ENCODE results near the gene TMEM39B. TPM values are rescaled to one million over a fixed set of nuclear protein-coding genes. Genes with fewer than 3 reads are reported as not detected.
"Not testable (repeated sequence)": the region's sequence is repeated elsewhere in the genome, so short reads cannot be mapped to it uniquely, and the experiment has no call there.

TMEM39B gene
- polyA plus RNA-seq, 3 donors = 3.3 to 30.6 (median 3.4) TPM

GRCh38 chr1:32128964-32129363, 56.2 kb downstream of the TMEM39B start:
- intact Hi-C loops (cut with micrococcal nuclease) = no loop called here
- Histone ChIP-seq H3K9me3 (replicated peaks in 1 of 2; ENCODE audit: control insufficient read depth in 1 of 2, insufficient read depth in 1 of 2, low read length in 2 of 2) (no peaks in the 10 kb centered on the region), H4K20me1 (ENCODE audit: insufficient read depth, low read length) (peaks cover 79% of the 10 kb centered on the region), H2AFZ (ENCODE audit: insufficient read depth, low read depth, low read length, poor library complexity, severe bottlenecking) (no peak overlapping the region), H3K4me2 (replicated peaks; ENCODE audit: extremely low read depth, low read length, poor library complexity, severe bottlenecking) (no peak overlapping the region), H3K79me2 (ENCODE audit: insufficient read depth, low read length) (peaks cover 90% of the 10 kb centered on the region), H3K9ac (ENCODE audit: insufficient read depth, low read length, poor library complexity, severe bottlenecking) (no peak overlapping the region), H3K36me3 (replicated peaks in 1 of 2; ENCODE audit: control insufficient read depth in 1 of 2, insufficient read depth in 2 of 2, low read length in 2 of 2) (peaks cover 6 to 17% of the 10 kb centered on the region in 2 donors), H3K27me3 (ENCODE audit: control insufficient read depth in 2 of 2, insufficient read depth in 2 of 2, low read length in 2 of 2) (no peaks in the 10 kb centered on the region), H3K4me1 (ENCODE audit: control insufficient read depth in 1 of 2, insufficient read depth in 2 of 2, low read length in 2 of 2) (peaks cover 23% of the 10 kb centered on the region in 2 donors), H3K4me3 (replicated peaks in 1 of 3; ENCODE audit: low read depth in 2 of 3, low read length in 3 of 3) (no peak overlapping the region), H3K27ac (ENCODE audit: low read depth in 1 of 2, low read length in 2 of 2) (peak overlapping the region in 1 of 2 donors; percentile 42)
- Mint-ChIP-seq H3K4me3 (no peak overlapping the region), H3K9me3 (peaks cover 0 to 1% (median 0%) of the 10 kb centered on the region in 7 donors), H3K4me1 (peaks cover 31% of the 10 kb centered on the region), H3K27me3 (ENCODE audit: low read depth in 3 of 3) (peaks cover 0 to 1% (median 0%) of the 10 kb centered on the region in 3 donors), H3K27ac (peak overlapping the region in 2 of 7 donors; percentile 26 to 80), H3K36me3 (peaks cover 15 to 36% of the 10 kb centered on the region in 2 donors)
- no peak for TF ChIP-seq CTCF (IDR thresholded peaks at IDR 0.05)
- WGBS (ENCODE audit: insufficient coverage) = no CpG with 5 or more reads among the region's 1 CpG
- no peak for DNase-seq

- Mint-ChIP-seq H3K36me3 (peaks cover 19 to 59% of the 10 kb centered on the region in 2 donors), H3K4me1 (peaks cover 10% of the 10 kb centered on the region)
- peaks cover 91% of the 10 kb centered on the region for H3K79me2 ChIP-seq (ENCODE audit: insufficient read depth, low read length)
- intact Hi-C loops (cut with micrococcal nuclease); H3K27me3 Mint-ChIP-seq (ENCODE audit: low read depth in 3 of 3); H3K27me3 ChIP-seq (ENCODE audit: control insufficient read depth in 2 of 2, insufficient read depth in 2 of 2, low read length in 2 of 2); H3K9ac ChIP-seq (ENCODE audit: insufficient read depth, low read length, poor library complexity, severe bottlenecking); H3K9me3 ChIP-seq (replicated peaks in 1 of 2; ENCODE audit: control insufficient read depth in 1 of 2, insufficient read depth in 1 of 2, low read length in 2 of 2); H3K9me3 Mint-ChIP-seq; H3K27ac ChIP-seq (ENCODE audit: low read depth in 1 of 2, low read length in 2 of 2); H3K4me1 ChIP-seq (ENCODE audit: control insufficient read depth in 1 of 2, insufficient read depth in 2 of 2, low read length in 2 of 2); H3K27ac Mint-ChIP-seq; H2AFZ ChIP-seq (ENCODE audit: insufficient read depth, low read depth, low read length, poor library complexity, severe bottlenecking); H3K4me3 ChIP-seq (replicated peaks in 1 of 3; ENCODE audit: low read depth in 2 of 3, low read length in 3 of 3); H3K4me3 Mint-ChIP-seq; DNase-seq; H3K4me2 ChIP-seq (replicated peaks; ENCODE audit: extremely low read depth, low read length, poor library complexity, severe bottlenecking): not testable (repeated sequence)
- H3K36me3 ChIP-seq (replicated peaks in 1 of 2; ENCODE audit: control insufficient read depth in 1 of 2, insufficient read depth in 2 of 2, low read length in 2 of 2) = peaks cover 6 to 24% of the 10 kb centered on the region in 2 donors
- H4K20me1 ChIP-seq (ENCODE audit: insufficient read depth, low read length) = peaks cover 81% of the 10 kb centered on the region
- WGBS (ENCODE audit: insufficient coverage) = 100% methylated on average over 2 of the region's 9 CpGs
Measured at GRCh38 chr1:32133950-32134280, 61.2 kb downstream of the TMEM39B start.

Data from CD14-positive monocyte (primary cell).